Panc1 (cell line): ENCODE measurements around the gene SLC9A8.

ENCODE experiments used
- POLR2AphosphoS5 ChIP-seq: IDR thresholded peaks from 2 replicates; pipeline ENCODE4 v1.6.1; 2012; ENCODE audit warnings: mild to moderate bottlenecking, low read depth, low read length, moderate library complexity
- SIN3A ChIP-seq: IDR thresholded peaks from 2 replicates; pipeline ENCODE4 v1.6.1; 2012; ENCODE audit warnings: low read depth, mild to moderate bottlenecking, low read length, moderate library complexity, borderline replicate concordance; ENCODE audit not compliant: insufficient read depth
- TCF7L2 ChIP-seq: IDR thresholded peaks from 2 replicates; pipeline ENCODE4 v1.6.1; 2011; ENCODE audit warnings: mild to moderate bottlenecking, low read depth, low read length, inconsistent platforms
- TF ChIP-seq, protein P1 (sequence below): fragments of 450-650 bp; IDR thresholded peaks from 2 replicates; pipeline ENCODE4 v1.5.1; 2017; ENCODE audit warnings: mild to moderate bottlenecking
- TF ChIP-seq, protein P2 (sequence below), 2 experiments: IDR thresholded peaks; 2 replicates each; pipeline ENCODE4 v1.6.1; 2011 to 2012; ENCODE audit warnings: low read depth in 2 of 2, control low read depth in 1 of 2, low read length in 1 of 2, mild to moderate bottlenecking in 1 of 2, moderate library complexity in 1 of 2; ENCODE audit not compliant: insufficient read depth in 1 of 2

DNA sequence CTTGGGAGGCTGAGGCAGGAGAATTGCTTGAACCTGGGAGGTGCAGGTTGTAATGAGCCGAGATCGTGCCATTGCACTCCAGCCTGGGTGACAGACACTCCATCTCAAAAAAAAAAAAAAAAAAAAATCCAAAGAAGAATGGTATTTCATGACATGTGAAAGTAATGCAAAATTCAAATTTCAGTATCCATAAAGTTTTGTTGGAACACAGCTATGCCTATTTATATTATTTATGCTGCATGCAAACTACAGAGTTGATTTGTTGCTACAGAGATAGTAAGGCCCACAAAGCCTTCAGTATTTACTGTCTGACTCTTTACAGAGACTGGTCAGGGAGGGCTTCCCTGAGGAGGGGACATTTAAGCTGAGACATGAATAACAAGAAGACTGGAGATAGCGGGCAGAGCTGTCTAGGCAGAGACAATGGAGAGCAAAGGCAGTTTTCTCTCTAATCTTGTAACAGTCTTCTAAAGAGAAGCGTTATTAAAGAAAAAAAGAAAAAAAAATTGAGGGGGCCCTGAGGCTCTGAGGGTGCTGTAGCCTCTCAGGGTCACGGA lies 2.7 kb upstream of the SLC9A8 start:
- TF ChIP-seq, protein P1, sequence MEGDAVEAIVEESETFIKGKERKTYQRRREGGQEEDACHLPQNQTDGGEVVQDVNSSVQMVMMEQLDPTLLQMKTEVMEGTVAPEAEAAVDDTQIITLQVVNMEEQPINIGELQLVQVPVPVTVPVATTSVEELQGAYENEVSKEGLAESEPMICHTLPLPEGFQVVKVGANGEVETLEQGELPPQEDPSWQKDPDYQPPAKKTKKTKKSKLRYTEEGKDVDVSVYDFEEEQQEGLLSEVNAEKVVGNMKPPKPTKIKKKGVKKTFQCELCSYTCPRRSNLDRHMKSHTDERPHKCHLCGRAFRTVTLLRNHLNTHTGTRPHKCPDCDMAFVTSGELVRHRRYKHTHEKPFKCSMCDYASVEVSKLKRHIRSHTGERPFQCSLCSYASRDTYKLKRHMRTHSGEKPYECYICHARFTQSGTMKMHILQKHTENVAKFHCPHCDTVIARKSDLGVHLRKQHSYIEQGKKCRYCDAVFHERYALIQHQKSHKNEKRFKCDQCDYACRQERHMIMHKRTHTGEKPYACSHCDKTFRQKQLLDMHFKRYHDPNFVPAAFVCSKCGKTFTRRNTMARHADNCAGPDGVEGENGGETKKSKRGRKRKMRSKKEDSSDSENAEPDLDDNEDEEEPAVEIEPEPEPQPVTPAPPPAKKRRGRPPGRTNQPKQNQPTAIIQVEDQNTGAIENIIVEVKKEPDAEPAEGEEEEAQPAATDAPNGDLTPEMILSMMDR = no peak
- TF ChIP-seq TCF7L2 = no peak
- TF ChIP-seq SIN3A = no peak
- TF ChIP-seq, protein P2, sequence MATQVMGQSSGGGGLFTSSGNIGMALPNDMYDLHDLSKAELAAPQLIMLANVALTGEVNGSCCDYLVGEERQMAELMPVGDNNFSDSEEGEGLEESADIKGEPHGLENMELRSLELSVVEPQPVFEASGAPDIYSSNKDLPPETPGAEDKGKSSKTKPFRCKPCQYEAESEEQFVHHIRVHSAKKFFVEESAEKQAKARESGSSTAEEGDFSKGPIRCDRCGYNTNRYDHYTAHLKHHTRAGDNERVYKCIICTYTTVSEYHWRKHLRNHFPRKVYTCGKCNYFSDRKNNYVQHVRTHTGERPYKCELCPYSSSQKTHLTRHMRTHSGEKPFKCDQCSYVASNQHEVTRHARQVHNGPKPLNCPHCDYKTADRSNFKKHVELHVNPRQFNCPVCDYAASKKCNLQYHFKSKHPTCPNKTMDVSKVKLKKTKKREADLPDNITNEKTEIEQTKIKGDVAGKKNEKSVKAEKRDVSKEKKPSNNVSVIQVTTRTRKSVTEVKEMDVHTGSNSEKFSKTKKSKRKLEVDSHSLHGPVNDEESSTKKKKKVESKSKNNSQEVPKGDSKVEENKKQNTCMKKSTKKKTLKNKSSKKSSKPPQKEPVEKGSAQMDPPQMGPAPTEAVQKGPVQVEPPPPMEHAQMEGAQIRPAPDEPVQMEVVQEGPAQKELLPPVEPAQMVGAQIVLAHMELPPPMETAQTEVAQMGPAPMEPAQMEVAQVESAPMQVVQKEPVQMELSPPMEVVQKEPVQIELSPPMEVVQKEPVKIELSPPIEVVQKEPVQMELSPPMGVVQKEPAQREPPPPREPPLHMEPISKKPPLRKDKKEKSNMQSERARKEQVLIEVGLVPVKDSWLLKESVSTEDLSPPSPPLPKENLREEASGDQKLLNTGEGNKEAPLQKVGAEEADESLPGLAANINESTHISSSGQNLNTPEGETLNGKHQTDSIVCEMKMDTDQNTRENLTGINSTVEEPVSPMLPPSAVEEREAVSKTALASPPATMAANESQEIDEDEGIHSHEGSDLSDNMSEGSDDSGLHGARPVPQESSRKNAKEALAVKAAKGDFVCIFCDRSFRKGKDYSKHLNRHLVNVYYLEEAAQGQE (IDR thresholded peaks at IDR 0.05; ENCODE audit: insufficient read depth in 1 of 2, low read depth in 2 of 2, low read length in 1 of 2) = no peak
- TF ChIP-seq POLR2AphosphoS5 = no peak
